ENCODE results near the gene C4A.

GRCh38 chr6:32047855-32048766, 66.3 kb downstream of the C4A start:
- no peak for TF ChIP-seq PATZ1 (CRISPR knock-in tag; IDR thresholded peaks at IDR 0.05; ENCODE audit: borderline replicate concordance)
- TF ChIP-seq SNAI2 (CRISPR knock-in tag; IDR thresholded peaks at IDR 0.05), result no peak
- TF ChIP-seq CREB5 (CRISPR knock-in tag; IDR thresholded peaks at IDR 0.05; ENCODE audit: low read depth), result no peak
- no peak for TF ChIP-seq GLIS3 (CRISPR knock-in tag; IDR thresholded peaks at IDR 0.05)
- TF ChIP-seq PPARA (CRISPR knock-in tag; IDR thresholded peaks at IDR 0.05; ENCODE audit: borderline replicate concordance), result no peak
